Neural cell (in vitro differentiated cells): ENCODE measurements around the gene CYP2E1.

ENCODE experiments used
- CTCF ChIP-seq: fragments of 450-650 bp; IDR thresholded peaks from 2 replicates; pipeline ENCODE4 v1.5.1; 2014; ENCODE audit warnings: antibody characterized with exemption, mild to moderate bottlenecking, moderate library complexity; ENCODE audit not compliant: poor library complexity, severe bottlenecking
- EP300 ChIP-seq: fragments of 450-650 bp; conservative IDR thresholded peaks from 2 replicates; pipeline ENCODE4 v1.6.1; 2014; ENCODE audit warnings: antibody characterized with exemption, mild to moderate bottlenecking, moderate library complexity; ENCODE audit not compliant: poor library complexity, severe bottlenecking
- RAD21 ChIP-seq: fragments of 450-650 bp; conservative IDR thresholded peaks from 2 replicates; pipeline ENCODE4 v1.6.1; 2014; ENCODE audit warnings: antibody characterized with exemption, mild to moderate bottlenecking, moderate library complexity
- REST ChIP-seq: IDR thresholded peaks from 2 replicates; pipeline ENCODE4 v1.6.1; 2012; ENCODE audit warnings: borderline replicate concordance

DNA sequence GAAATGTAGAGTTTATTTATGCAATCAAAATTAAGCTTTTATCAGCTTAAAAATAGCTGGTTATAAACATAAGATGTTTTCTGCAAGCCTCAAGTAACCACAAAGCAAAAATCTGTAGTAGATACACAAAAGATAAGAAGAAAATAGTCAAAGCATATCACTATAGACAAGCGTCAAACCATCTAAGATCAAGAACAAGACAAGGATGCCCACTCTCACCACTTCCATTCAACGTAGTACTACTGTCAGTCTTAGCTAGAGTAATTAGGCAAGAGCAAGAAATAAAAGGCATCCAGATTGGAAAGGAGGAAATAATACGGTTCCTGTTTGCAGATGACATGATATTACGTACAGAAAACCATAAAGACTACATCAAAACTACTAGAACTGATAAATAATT is 17.5 kb upstream of the CYP2E1 start:
- TF ChIP-seq CTCF (no peak), REST (no peak), EP300 (no peak), RAD21 (no peak)
